GM06990 (cell line): ENCODE measurements around the gene CD83.

Source experiments
- DNase-seq: peaks from one replicate; pipeline ENCODE4 v3.0.0-alpha.2; 2011; ENCODE audit not compliant: insufficient read length; ENCODE audit errors: extremely low read depth
- H3K27me3 ChIP-seq: replicated peaks from 2 replicates; pipeline ENCODE4 v1.6.0; 2011; ENCODE audit warnings: low read length; ENCODE audit not compliant: control insufficient read depth, insufficient read depth
- H3K36me3 ChIP-seq: 2 replicates; pipeline ENCODE4 v1.5.1; 2011; ENCODE audit warnings: low read length; ENCODE audit not compliant: control insufficient read depth, insufficient read depth
- H3K4me3 ChIP-seq: replicated peaks from 2 replicates; pipeline ENCODE4 v1.5.1; 2011; ENCODE audit warnings: low read depth, mild to moderate bottlenecking, control low read depth, low read length
- TF ChIP-seq, protein P1 (sequence below): IDR thresholded peaks from 2 replicates; pipeline ENCODE4 v1.5.1; 2011; ENCODE audit warnings: low read length, control low read depth, mild to moderate bottlenecking, inconsistent platforms; ENCODE audit not compliant: insufficient read depth, poor library complexity, severe bottlenecking

The CD83 gene

DNA sequence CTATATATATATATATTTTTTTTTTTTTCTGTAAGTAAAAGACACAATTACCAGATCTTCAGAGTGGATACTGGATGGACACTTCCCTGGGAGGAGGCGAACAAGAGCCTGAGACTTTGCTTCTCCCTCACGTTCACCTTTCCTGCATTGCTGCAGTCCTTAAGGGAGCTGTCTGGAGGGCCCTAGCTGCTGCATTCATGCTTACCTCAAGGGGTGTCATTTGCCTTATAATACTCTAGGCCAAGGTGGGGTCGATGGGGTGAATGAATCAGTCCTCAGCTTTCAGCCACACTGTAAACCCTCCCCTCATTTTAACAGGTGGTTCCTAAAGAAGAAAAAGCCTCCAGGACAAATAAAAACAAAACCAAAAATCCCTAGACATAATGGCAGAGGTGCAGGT is 34.8 kb upstream of the CD83 start:
- Histone ChIP-seq H3K4me3 (no peak overlapping the region), H3K36me3 (no peaks in the 10 kb centered on the region), H3K27me3 (no peaks in the 10 kb centered on the region)
- no peak for DNase-seq
- TF ChIP-seq, protein P1, sequence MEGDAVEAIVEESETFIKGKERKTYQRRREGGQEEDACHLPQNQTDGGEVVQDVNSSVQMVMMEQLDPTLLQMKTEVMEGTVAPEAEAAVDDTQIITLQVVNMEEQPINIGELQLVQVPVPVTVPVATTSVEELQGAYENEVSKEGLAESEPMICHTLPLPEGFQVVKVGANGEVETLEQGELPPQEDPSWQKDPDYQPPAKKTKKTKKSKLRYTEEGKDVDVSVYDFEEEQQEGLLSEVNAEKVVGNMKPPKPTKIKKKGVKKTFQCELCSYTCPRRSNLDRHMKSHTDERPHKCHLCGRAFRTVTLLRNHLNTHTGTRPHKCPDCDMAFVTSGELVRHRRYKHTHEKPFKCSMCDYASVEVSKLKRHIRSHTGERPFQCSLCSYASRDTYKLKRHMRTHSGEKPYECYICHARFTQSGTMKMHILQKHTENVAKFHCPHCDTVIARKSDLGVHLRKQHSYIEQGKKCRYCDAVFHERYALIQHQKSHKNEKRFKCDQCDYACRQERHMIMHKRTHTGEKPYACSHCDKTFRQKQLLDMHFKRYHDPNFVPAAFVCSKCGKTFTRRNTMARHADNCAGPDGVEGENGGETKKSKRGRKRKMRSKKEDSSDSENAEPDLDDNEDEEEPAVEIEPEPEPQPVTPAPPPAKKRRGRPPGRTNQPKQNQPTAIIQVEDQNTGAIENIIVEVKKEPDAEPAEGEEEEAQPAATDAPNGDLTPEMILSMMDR, result no peak

DNA sequence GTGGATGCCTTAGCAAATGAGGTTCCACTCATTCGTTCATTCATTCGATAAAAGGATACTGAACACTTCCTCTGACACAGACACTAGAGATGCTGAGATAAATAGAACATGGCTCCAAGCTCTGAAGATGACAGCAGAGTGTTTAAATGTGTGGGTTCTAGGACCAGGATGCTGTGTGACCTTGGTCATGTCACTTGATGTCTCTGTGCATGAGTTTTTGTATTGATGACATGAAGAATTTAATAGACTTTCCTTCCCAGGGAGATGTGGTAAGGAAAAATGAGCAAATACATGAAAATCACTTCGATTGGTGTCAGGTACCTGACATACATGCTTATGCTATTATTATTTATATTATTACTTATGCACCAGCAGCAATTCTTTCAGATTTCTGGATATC is 34.3 kb upstream of the CD83 start:
- TF ChIP-seq, protein P1, result no peak
- no peaks in the 10 kb centered on the region for H3K27me3 ChIP-seq
- H3K4me3 ChIP-seq, result no peak overlapping the region
- no peaks in the 10 kb centered on the region for H3K36me3 ChIP-seq
- DNase-seq, result no peak

DNA sequence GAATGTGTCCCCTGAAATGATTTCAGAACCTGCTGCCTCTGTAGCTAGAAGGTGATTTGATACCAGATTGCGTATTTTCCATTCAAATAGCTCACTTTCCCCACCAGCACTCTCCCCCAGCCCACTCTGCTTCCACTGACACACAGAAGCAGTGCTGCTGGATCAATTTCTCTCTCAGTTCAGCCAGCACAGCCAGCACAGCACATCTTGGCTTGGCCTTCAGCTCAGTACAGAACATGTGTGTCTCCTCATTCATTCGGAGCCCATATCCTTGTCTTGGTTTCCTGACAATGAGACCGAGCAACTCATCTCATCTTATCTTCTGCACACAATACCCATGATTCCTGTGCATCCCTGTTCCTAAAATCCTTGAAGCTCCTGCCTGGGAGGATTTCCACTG is 33.8 kb upstream of the CD83 start:
- TF ChIP-seq, protein P1, result no peak
- no peaks in the 10 kb centered on the region for H3K27me3 ChIP-seq
- H3K4me3 ChIP-seq, result no peak overlapping the region
- H3K36me3 ChIP-seq, result no peaks in the 10 kb centered on the region
- no peak for DNase-seq

DNA sequence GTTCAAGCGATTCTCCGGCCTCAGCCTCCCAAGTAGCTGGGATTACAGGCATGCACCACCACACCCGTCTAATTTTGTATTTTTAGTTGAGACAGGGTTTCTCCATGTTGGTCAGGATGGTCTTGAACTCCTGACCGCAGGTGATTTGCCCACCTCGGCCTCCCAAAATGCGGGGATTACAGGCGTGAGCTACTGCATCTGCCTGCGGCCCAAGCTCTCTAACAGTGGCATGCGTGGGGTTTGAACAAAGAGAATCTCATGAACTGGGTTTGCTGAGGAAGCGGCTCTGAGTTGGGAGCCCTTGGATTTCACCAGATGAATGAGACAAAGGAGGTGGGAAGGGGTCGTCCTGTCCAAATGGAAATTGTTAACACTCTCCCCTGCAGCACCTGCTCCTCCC is 33.2 kb upstream of the CD83 start:
- Histone ChIP-seq H3K4me3 (no peak overlapping the region), H3K36me3 (no peaks in the 10 kb centered on the region), H3K27me3 (no peaks in the 10 kb centered on the region)
- no peak for DNase-seq
- TF ChIP-seq, protein P1, result no peak

DNA sequence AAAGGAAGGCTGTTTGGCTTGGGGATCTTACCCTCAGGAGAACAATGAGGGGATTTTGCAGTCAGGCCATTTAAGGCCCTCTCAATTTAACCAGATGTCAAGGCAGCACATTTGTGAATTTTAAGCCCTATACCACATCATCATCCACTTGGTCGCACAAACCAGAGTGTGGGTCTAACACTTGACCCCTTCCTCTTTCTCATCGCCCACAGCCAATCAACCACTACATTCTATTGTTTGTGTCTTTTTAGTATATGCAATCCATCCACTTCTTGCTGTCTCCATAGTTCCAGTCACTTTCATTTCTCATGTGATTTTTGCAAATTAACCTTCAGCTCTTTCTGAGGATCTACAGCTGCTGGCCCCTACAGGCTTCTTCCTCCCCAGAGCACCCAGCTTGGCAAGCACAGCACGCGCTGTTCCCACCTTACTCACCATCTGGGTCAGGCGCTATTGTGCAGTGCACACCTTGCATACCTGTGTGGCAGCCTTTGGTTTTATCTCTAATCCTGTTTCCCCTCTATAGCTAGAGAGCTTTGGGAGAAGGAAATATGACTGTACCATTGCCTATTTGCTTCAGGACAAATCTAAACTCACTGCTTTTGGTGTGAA is 32.3 kb upstream of the CD83 start:
- H3K27me3 ChIP-seq, result no peaks in the 10 kb centered on the region
- TF ChIP-seq, protein P1, result no peak
- DNase-seq, result no peak
- H3K36me3 ChIP-seq, result no peaks in the 10 kb centered on the region
- no peak overlapping the region for H3K4me3 ChIP-seq

DNA sequence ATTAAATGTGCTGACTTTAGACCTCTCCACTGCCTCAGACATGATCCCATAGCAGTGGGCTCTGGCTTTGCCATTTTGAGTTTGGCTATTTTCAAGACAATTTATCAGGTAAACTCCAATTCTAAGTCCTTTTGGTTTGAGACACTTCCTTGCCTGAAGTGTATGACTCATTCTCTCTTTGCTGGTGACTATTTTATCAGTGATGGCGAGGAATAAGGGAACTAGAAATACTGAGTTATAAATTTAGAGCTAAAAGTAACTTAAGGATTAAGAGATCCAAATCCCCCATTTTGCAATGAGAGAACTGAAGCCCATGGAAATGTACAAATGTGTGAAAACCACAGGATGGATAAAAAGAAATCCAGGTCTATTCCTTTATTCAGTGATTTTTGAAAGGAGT is 30.9 kb upstream of the CD83 start:
- DNase-seq, result no peak
- Histone ChIP-seq H3K27me3 (no peaks in the 10 kb centered on the region), H3K36me3 (no peaks in the 10 kb centered on the region), H3K4me3 (no peak overlapping the region)
- TF ChIP-seq, protein P1, result no peak
